ENCODE data around the gene HECW1. TPM values are rescaled to one million over a fixed set of nuclear protein-coding genes. Genes with fewer than 3 reads are reported as not detected.

HECW1 gene
- total and polyA plus RNA-seq, 2 experiments from 2014 or later, result 2.0 to 4.8 TPM

DNA sequence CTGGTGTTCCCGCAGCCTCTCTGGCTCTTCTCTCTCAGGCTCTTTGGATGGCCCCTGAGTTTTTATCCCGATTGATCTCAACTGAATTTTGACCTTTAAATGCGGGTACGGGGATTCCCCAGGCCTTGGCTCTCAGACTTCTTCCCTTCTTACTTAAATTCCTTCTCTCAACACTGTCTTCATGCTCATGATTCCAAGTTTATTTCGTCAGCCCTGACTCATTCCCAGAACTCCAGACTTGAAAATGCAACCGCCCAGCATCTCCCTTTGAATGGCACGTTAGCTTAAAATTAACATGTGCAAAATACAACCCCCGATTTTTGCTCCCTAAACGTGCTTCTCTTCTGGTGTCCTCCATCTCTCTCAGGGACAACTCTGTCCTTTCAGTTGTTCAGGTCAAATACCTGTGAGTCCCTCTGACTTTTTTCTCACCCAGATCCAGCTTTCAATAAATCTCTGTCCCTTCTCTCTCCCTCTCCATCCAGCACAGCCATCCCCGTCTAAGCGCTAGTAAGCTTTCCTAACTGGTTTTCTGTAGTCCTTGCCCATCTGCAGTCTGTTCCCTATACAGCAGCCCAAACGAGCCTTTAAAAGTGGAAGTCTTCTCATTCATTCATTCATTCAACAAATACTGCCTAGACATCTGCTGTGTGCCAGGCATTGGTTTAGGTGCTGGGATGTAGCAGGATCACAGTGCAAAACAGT lies 7.1 kb downstream of the HECW1 start:
- H3K4me1 ChIP-seq (ENCODE audit: insufficient read depth), result peaks cover 32% of the 10 kb centered on the region
- H3K79me2 ChIP-seq (ENCODE audit: insufficient read depth), result no peaks in the 10 kb centered on the region
- H3K9me3 ChIP-seq (ENCODE audit: low read depth), result no peaks in the 10 kb centered on the region
- DNase-seq, result peak; percentile 90
- no peak for TF ChIP-seq EZH2 (IDR thresholded peaks at IDR 0.05; ENCODE audit: insufficient read depth, poor library complexity, severe bottlenecking)
- no peak for TF ChIP-seq EZH2phosphoT487 (IDR thresholded peaks at IDR 0.05; ENCODE audit: insufficient read depth, low read depth)
- H3K4me3 ChIP-seq, result peak overlapping the region; percentile 47
- no peaks in the 10 kb centered on the region for H4K20me1 ChIP-seq (ENCODE audit: insufficient read depth)
- no peak overlapping the region for H3K9ac ChIP-seq
- in situ Hi-C loops (cut with MboI), result no loop called here
- WGBS, 2 experiments (ENCODE audit: low coverage in 1 of 2, low lambda C conversion rate in 2 of 2, missing lambda C conversion rate in 2 of 2), result 7 to 8% methylated on average over 12 of the region's 12 CpGs
- H3K27me3 ChIP-seq (replicated peaks; ENCODE audit: insufficient read depth), result peaks cover 14% of the 10 kb centered on the region
- H3K9me2 ChIP-seq (ENCODE audit: insufficient read depth), result no peaks in the 10 kb centered on the region
- H3K36me3 ChIP-seq (ENCODE audit: low read depth), result no peaks in the 10 kb centered on the region
- H3K4me2 ChIP-seq (ENCODE audit: unreplicated experiment), result peak overlapping the region; percentile 64
- H2AFZ ChIP-seq, result peak overlapping the region; percentile 32; the same call in 1 of the 2 replicates
- H3F3A ChIP-seq (ENCODE audit: insufficient read depth), result peaks cover 16% of the 10 kb centered on the region
- peak overlapping the region; percentile 31; the same call in 1 of the 2 replicates for H3K27ac ChIP-seq

DNA sequence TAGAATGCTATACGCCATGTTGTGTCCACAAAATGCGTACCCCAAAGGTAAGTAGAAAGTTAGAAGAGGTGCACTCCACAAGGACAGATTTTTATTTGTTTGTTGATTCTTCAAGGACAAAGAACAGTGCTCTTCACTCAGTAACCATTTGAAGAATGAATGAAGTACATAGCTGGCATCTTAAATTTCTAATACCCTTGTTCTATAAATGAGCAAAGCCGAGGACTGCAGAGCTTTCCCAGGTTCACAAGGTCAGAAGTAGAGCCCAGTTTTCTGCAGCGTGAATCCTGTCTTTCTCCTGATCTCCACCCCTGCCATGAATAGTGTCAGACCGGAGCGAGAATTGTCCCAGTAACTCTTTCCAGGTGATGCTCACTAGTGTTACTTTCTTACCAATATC lies 9.5 kb downstream of the HECW1 start:
- H3K4me2 ChIP-seq (ENCODE audit: unreplicated experiment), result no peak overlapping the region
- peaks cover 9% of the 10 kb centered on the region; the same call in 1 of the 2 replicates for H3F3A ChIP-seq (ENCODE audit: insufficient read depth)
- in situ Hi-C loops (cut with MboI), result no loop called here
- H2AFZ ChIP-seq, result no peak overlapping the region
- WGBS, 2 experiments (ENCODE audit: low coverage in 1 of 2, low lambda C conversion rate in 2 of 2, missing lambda C conversion rate in 2 of 2), result 96 to 98% methylated on average over 6 of the region's 6 CpGs
- no peak overlapping the region for H3K9ac ChIP-seq
- TF ChIP-seq EZH2phosphoT487 (IDR thresholded peaks at IDR 0.05; ENCODE audit: insufficient read depth, low read depth), result no peak
- no peak for TF ChIP-seq EZH2 (IDR thresholded peaks at IDR 0.05; ENCODE audit: insufficient read depth, poor library complexity, severe bottlenecking)
- peaks cover 24% of the 10 kb centered on the region for H3K4me1 ChIP-seq (ENCODE audit: insufficient read depth)
- H3K27ac ChIP-seq, result no peak overlapping the region
- H3K36me3 ChIP-seq (ENCODE audit: low read depth), result no peaks in the 10 kb centered on the region
- H3K79me2 ChIP-seq (ENCODE audit: insufficient read depth), result no peaks in the 10 kb centered on the region
- H4K20me1 ChIP-seq (ENCODE audit: insufficient read depth), result no peaks in the 10 kb centered on the region
- no peak overlapping the region for H3K4me3 ChIP-seq
- H3K9me3 ChIP-seq (ENCODE audit: low read depth), result no peaks in the 10 kb centered on the region
- DNase-seq, result no peak
- H3K27me3 ChIP-seq (replicated peaks; ENCODE audit: insufficient read depth), result no peaks in the 10 kb centered on the region
- H3K9me2 ChIP-seq (ENCODE audit: insufficient read depth), result no peaks in the 10 kb centered on the region

DNA sequence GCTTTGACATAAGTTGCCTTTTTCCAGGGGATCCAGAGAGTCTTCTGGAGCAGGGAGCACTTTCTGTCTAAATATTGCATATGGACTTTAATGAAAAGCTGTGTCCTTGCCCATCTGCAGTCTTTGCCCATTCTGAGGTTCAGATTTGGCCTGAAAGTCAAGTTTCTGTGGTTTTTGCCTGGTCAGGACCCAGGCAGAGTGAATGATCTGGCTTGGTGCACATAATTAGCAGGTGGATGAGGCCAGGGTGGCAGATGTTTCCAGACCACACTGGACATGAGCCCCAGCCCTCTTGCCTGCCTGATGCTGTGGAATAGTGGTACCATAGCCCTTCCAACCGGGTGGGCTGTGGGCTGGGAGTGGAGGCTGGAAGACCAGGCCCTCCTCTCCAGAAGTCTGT lies 11.0 kb downstream of the HECW1 start:
- TF ChIP-seq EZH2 (IDR thresholded peaks at IDR 0.05; ENCODE audit: insufficient read depth, poor library complexity, severe bottlenecking) (no peak), EZH2phosphoT487 (IDR thresholded peaks at IDR 0.05; ENCODE audit: insufficient read depth, low read depth) (no peak)
- WGBS, 2 experiments (ENCODE audit: low coverage in 1 of 2, low lambda C conversion rate in 2 of 2, missing lambda C conversion rate in 2 of 2), result 26 to 33% methylated on average over 1 of the region's 1 CpG

DNA sequence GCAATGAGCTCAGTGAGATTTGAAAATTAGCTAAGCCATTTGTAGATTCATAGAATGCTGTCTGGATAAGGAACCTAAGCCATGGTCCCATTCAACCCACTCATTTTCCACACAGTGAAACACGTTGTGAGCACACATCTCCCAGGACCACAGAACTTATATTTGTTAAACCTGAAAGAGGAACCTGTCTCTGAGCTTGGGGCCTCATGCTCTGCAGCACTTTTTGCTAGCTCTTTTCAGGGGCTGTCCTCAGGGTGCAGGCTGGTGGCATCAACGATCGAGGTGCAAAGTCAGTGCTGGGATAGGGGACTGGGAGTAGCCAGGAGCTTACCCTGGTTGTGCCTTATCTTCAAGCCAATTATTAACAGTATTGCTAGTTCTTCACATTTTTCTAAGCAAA lies 11.9 kb downstream of the HECW1 start:
- no peak for DNase-seq
- Histone ChIP-seq H2AFZ (no peak overlapping the region), H3K4me3 (no peak overlapping the region), H3K9ac (no peak overlapping the region), H4K20me1 (ENCODE audit: insufficient read depth) (no peaks in the 10 kb centered on the region), H3K36me3 (ENCODE audit: low read depth) (no peaks in the 10 kb centered on the region), H3K4me2 (ENCODE audit: unreplicated experiment) (no peak overlapping the region), H3K9me3 (ENCODE audit: low read depth) (no peaks in the 10 kb centered on the region), H3K79me2 (ENCODE audit: insufficient read depth) (no peaks in the 10 kb centered on the region), H3K27ac (no peak overlapping the region), H3K27me3 (replicated peaks; ENCODE audit: insufficient read depth) (no peaks in the 10 kb centered on the region), H3K4me1 (ENCODE audit: insufficient read depth) (peaks cover 6% of the 10 kb centered on the region), H3F3A (ENCODE audit: insufficient read depth) (no peaks in the 10 kb centered on the region), H3K9me2 (ENCODE audit: insufficient read depth) (no peaks in the 10 kb centered on the region)
- no peak for TF ChIP-seq EZH2phosphoT487 (IDR thresholded peaks at IDR 0.05; ENCODE audit: insufficient read depth, low read depth)
- no peak for TF ChIP-seq EZH2 (IDR thresholded peaks at IDR 0.05; ENCODE audit: insufficient read depth, poor library complexity, severe bottlenecking)
- WGBS, 2 experiments (ENCODE audit: low coverage in 1 of 2, low lambda C conversion rate in 2 of 2, missing lambda C conversion rate in 2 of 2), result 69 to 74% methylated on average over 3 of the region's 3 CpGs
- in situ Hi-C loops (cut with MboI), result no loop called here

More for the DNA sequence above, 11.0 kb downstream of the HECW1 start:
- H3K4me2 ChIP-seq (ENCODE audit: unreplicated experiment), result no peak overlapping the region
- no peaks in the 10 kb centered on the region for H3K9me2 ChIP-seq (ENCODE audit: insufficient read depth)
- H2AFZ ChIP-seq, result no peak overlapping the region
- DNase-seq, result no peak
- no peaks in the 10 kb centered on the region for H3K27me3 ChIP-seq (replicated peaks; ENCODE audit: insufficient read depth)
- H3K9me3 ChIP-seq (ENCODE audit: low read depth), result no peaks in the 10 kb centered on the region
- no peak overlapping the region for H3K27ac ChIP-seq
- H3K4me1 ChIP-seq (ENCODE audit: insufficient read depth), result peaks cover 14% of the 10 kb centered on the region
- no peaks in the 10 kb centered on the region for H3K79me2 ChIP-seq (ENCODE audit: insufficient read depth)
- H3K9ac ChIP-seq, result no peak overlapping the region
- no peak overlapping the region for H3K4me3 ChIP-seq
- no peaks in the 10 kb centered on the region for H3F3A ChIP-seq (ENCODE audit: insufficient read depth)
- H4K20me1 ChIP-seq (ENCODE audit: insufficient read depth), result no peaks in the 10 kb centered on the region
- in situ Hi-C loops (cut with MboI), result no loop called here
- no peaks in the 10 kb centered on the region for H3K36me3 ChIP-seq (ENCODE audit: low read depth)
